Cortex of kidney (tissue), 1 donor: Measurements from ENCODE around the gene ZNF865.

Experiments used
- DNase-seq: peaks from one replicate; lab custom pipeline; 2025; lab: John Stamatoyannopoulos, UW

The ZNF865 gene

GRCh38 chr19:55660404-55660803, 55.0 kb downstream of the ZNF865 start:
- no peak for DNase-seq

GRCh38 chr19:55660991-55661390, 55.5 kb downstream of the ZNF865 start:
- DNase-seq, result no peak

GRCh38 chr19:55661826-55662225, 56.4 kb downstream of the ZNF865 start:
- no peak for DNase-seq

- DNase-seq, result no peak
Measured at GRCh38 chr19:55663846-55664536, 58.5 kb downstream of the ZNF865 start.

- DNase-seq, result no peak
Measured at GRCh38 chr19:55666343-55667005, 61.0 kb downstream of the ZNF865 start.
